HepG2 (cell line): Measurements from ENCODE around the gene FBXL7. TPM values are rescaled to one million over a fixed set of nuclear protein-coding genes. Genes with fewer than 3 reads are reported as not detected.

Experiments used
- ATAC-seq: fragments of 200-7000 bp; cut with Tn5 transposase; 3 replicates; pipeline ENCODE4 v1.9.1; 2020; ENCODE audit warnings: mild to moderate bottlenecking, moderate library complexity
- BruUV-seq: library from RNA; stranded (reverse); fragments of 400-500 nt; replicated peaks from 2 replicates; lab custom pipeline; 2021; lab: Mats Ljungman, UMichigan
- CTCF ChIA-PET: fragments of 300-600 bp; formaldehyde crosslinking; extraction: SDS; loops from one replicate; lab custom pipeline; 2021; ENCODE audit warnings: low total read pairs, inconsistent platforms, low intra/inter-chr PET ratio; lab: Yijun Ruan, JAX
- POLR2A ChIA-PET: fragments of 350-600 bp; sonication (Branson Sonifier 250); formaldehyde crosslinking; loops from one replicate; lab custom pipeline; 2020; ENCODE audit warnings: antibody characterized with exemption, inconsistent platforms; lab: Yijun Ruan, JAX
- DNase-seq: peaks from one replicate; pipeline ENCODE4 v3.0.0-alpha.2; 2015; ENCODE audit warnings: low spot score
- FAIRE-seq: peaks from 3 replicates; lab custom pipeline; 2011; peaks lifted over from hg19 to GRCh38; lab: Jason Lieb, UNC
- H2AFZ ChIP-seq: one replicate; pipeline ENCODE4 v1.6.1; 2011; ENCODE audit warnings: low read length, inconsistent platforms
- H3K27ac ChIP-seq: fragments of 300-600 bp; 3 replicates; pipeline ENCODE4 v1.8.0; 2011; ENCODE audit warnings: mixed run types, mild to moderate bottlenecking, mixed read lengths, low read length, inconsistent platforms; ENCODE audit not compliant: insufficient read depth; ENCODE audit errors: extremely low read length
- H3K27me3 ChIP-seq, 2 experiments: fragments of 200-600 bp in 1 of 2; 2 replicates in 1 of 2; 3 replicates in 1 of 2; pipeline versions ENCODE4 v1.6.0 to v1.8.0; 2011; ENCODE audit warnings: low read length in 2 of 2, mild to moderate bottlenecking in 2 of 2, moderate library complexity in 2 of 2, inconsistent platforms in 1 of 2; ENCODE audit not compliant: insufficient read depth in 2 of 2, control insufficient read depth in 1 of 2
- H3K36me3 ChIP-seq, 2 experiments: fragments of 200-600 bp in 1 of 2; replicated peaks in 1 of 2; 2 replicates in 1 of 2; 3 replicates in 1 of 2; pipeline versions ENCODE4 v1.5.1 to v1.8.0; 2011; ENCODE audit warnings: low read length in 2 of 2, inconsistent platforms in 1 of 2; ENCODE audit not compliant: insufficient read depth in 2 of 2, control insufficient read depth in 1 of 2
- H3K4me1 ChIP-seq: 2 replicates; pipeline ENCODE4 v1.5.1; 2012; ENCODE audit warnings: low read length, inconsistent platforms; ENCODE audit not compliant: insufficient read depth
- H3K4me2 ChIP-seq: 2 replicates; pipeline ENCODE4 v1.6.0; 2011; ENCODE audit warnings: low read depth, low read length, inconsistent platforms
- H3K4me3 ChIP-seq, 3 experiments: fragments of 200-600 bp in 1 of 3; sonication (generic), shearing (Covaris generic) in 1 of 3; replicated peaks in 1 of 3; 2 replicates each; pipeline ENCODE4 v1.5.1; 2011 to 2016; ENCODE audit warnings: low read length in 3 of 3, inconsistent platforms in 2 of 3, low read depth in 2 of 3, mild to moderate bottlenecking in 2 of 3, control low read depth in 1 of 3, mixed read lengths in 1 of 3; ENCODE audit not compliant: insufficient read depth in 1 of 3
- H3K79me2 ChIP-seq: one replicate; pipeline ENCODE4 v1.6.1; 2011; ENCODE audit warnings: low read length, inconsistent platforms; ENCODE audit not compliant: insufficient read depth
- H3K9ac ChIP-seq: 2 replicates; pipeline ENCODE4 v1.6.0; 2011; ENCODE audit warnings: mild to moderate bottlenecking, low read depth, low read length, inconsistent platforms; ENCODE audit not compliant: insufficient read depth
- H3K9me3 ChIP-seq: 2 replicates; pipeline ENCODE4 v1.5.1; 2012; ENCODE audit warnings: mild to moderate bottlenecking, low read length
- H4K20me1 ChIP-seq: 2 replicates; pipeline ENCODE4 v1.6.0; 2011; ENCODE audit warnings: inconsistent platforms, mild to moderate bottlenecking, low read length, moderate library complexity; ENCODE audit not compliant: insufficient read depth
- FIP1L1 ChIP-seq: fragments of 200-400 bp; formaldehyde crosslinking; IDR thresholded peaks from 2 replicates; pipeline ENCODE4 v1.6.1; 2018; ENCODE audit warnings: low read depth, mild to moderate bottlenecking, low read length, moderate library complexity, borderline replicate concordance; ENCODE audit not compliant: insufficient read depth
- MED13 ChIP-seq: sonication (generic); formaldehyde crosslinking; IDR thresholded peaks from 2 replicates; pipeline ENCODE4 v1.5.0; 2020; ENCODE audit warnings: missing genetic modification reagents
- XRCC5 ChIP-seq: fragments of 200-400 bp; formaldehyde crosslinking; optimal IDR thresholded peaks from 2 replicates; pipeline ENCODE3; 2017; ENCODE audit warnings: mild to moderate bottlenecking, low read length
- WGBS: methylation state at CpG from one replicate; pipeline ENCODE4 v1.1.6; 2017; ENCODE audit warnings: low lambda C conversion rate; 5-methylcytosine and 5-hydroxymethylcytosine counted together
- in situ Hi-C: cut with HindIII; loops from 2 replicates; pipeline ENCODE4 v1.10.0; 2017; ENCODE audit warnings: low pct_unique_long_range_greater_than_20kb; ENCODE audit not compliant: extremely low pct_ligation_motif_present
- intact Hi-C: fragments of 100-400 bp; cut with micrococcal nuclease; formaldehyde crosslinking; loops from one replicate; pipeline ENCODE4 v1.10.0; 2022; ENCODE audit not compliant: unreplicated experiment
- polyA plus RNA-seq, 8 experiments: library from polyadenylated mRNA; depleted of rRNA in 3 of 8; stranded (reverse) in 7 of 8; unstranded in 1 of 8; fragments of >200 nt; fragmentation: Illumina TruSeq in 4 of 8; extraction: Trizol in 4 of 8; gene quantifications; 2 replicates each; pipeline versions ENCODE4 v1.2.1 to v1.2.3, GENCODE V29; 2011 to 2016; ENCODE audit warnings: low read depth in 4 of 8, missing spikeins in 1 of 8, mixed read lengths in 1 of 8; ENCODE audit not compliant: insufficient read depth in 1 of 8
- total RNA-seq, 5 experiments: library from RNA; depleted of rRNA; stranded (reverse); fragments of >200 nt; fragmentation: Illumina TruSeq; extraction: Trizol; gene quantifications; 2 replicates each; pipeline ENCODE4 v1.2.3, GENCODE V29; 2016; ENCODE audit warnings: low read depth in 1 of 5
- TF ChIP-seq, protein P1 (sequence below): sonication (generic); formaldehyde crosslinking; IDR thresholded peaks from 2 replicates; pipeline ENCODE4 v1.8.1; 2023; ENCODE audit warnings: missing genetic modification reagents, inconsistent platforms, borderline replicate concordance
- TF ChIP-seq, protein P2 (sequence below): sonication (generic); formaldehyde crosslinking; IDR thresholded peaks from 2 replicates; pipeline ENCODE4 v1.8.0; 2022; ENCODE audit warnings: low read depth, missing genetic modification reagents

FBXL7 gene
- total and polyA plus RNA-seq, 2 of the 13 experiments (the other 11 are each of a cell fraction or from before 2014, with no cell fraction given) = 0.07 TPM; not detected in 1

DNA sequence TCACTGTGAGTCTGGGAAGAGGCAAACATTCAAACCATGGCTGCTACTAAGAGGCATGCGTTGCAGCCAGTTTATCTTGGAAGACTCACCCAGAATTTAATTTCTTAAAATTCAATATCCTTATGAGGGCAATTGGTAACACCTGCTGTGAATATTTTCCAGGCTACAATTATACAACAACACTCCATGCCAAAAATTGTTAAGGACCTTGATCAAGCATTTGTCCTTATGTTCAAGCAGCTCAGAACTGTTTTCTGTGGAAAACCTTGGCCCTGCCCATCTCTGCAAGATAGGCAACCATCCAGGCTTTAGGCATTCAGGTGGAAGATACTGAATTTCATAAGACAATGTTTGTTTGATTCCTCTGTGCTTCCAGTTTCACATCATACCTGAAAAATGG, 327.8 kb downstream of the FBXL7 start:
- Histone ChIP-seq H3K36me3 (no peaks in the 10 kb centered on the region), H3K9me3 (no peaks in the 10 kb centered on the region), H2AFZ (no peak overlapping the region), H3K27ac (no peak overlapping the region), H3K9ac (no peak overlapping the region), H3K79me2 (no peaks in the 10 kb centered on the region), H3K27me3 (no peaks in the 10 kb centered on the region; a peak in 2 of 5 replicates), H3K4me1 (no peaks in the 10 kb centered on the region), H4K20me1 (no peaks in the 10 kb centered on the region), H3K4me2 (no peak overlapping the region), H3K4me3 (no peak overlapping the region)
- no peak for DNase-seq
- no peak for FAIRE-seq
- POLR2A ChIA-PET = no interaction called here
- WGBS = 9% methylated on average over 1 of the region's 1 CpG
- intact Hi-C loops = no loop called here
- no peak for ATAC-seq
- TF ChIP-seq FIP1L1 = no peak
- TF ChIP-seq, protein P1, sequence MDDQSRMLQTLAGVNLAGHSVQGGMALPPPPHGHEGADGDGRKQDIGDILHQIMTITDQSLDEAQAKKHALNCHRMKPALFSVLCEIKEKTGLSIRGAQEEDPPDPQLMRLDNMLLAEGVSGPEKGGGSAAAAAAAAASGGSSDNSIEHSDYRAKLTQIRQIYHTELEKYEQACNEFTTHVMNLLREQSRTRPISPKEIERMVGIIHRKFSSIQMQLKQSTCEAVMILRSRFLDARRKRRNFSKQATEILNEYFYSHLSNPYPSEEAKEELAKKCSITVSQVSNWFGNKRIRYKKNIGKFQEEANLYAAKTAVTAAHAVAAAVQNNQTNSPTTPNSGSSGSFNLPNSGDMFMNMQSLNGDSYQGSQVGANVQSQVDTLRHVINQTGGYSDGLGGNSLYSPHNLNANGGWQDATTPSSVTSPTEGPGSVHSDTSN (CRISPR knock-in tag) = no peak
- in situ Hi-C loops = no loop called here
- no TSS peak for BruUV-seq
- CTCF ChIA-PET = no interaction called here

DNA sequence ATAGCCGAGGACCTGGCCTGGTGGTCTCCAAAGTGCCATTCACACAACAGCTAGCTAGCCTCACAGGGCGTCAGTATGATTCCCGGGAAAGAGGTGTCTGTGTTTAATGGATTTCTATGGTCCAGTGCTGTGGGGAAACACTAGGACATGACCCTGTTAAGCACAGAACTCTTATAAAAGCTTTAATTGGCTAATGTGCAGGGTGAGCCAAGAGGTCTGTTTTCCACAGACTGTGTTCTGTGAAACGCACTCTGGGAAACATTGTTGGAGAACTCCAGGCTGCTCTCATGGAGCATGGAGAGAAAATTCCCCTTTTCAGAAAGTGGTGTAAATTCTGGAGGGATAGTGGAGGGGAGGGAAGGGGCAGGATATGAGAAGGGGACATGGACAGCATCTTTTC, 331.4 kb downstream of the FBXL7 start:
- no peak for TF ChIP-seq MED13
- TF ChIP-seq XRCC5 = no peak
- TF ChIP-seq, protein P2, sequence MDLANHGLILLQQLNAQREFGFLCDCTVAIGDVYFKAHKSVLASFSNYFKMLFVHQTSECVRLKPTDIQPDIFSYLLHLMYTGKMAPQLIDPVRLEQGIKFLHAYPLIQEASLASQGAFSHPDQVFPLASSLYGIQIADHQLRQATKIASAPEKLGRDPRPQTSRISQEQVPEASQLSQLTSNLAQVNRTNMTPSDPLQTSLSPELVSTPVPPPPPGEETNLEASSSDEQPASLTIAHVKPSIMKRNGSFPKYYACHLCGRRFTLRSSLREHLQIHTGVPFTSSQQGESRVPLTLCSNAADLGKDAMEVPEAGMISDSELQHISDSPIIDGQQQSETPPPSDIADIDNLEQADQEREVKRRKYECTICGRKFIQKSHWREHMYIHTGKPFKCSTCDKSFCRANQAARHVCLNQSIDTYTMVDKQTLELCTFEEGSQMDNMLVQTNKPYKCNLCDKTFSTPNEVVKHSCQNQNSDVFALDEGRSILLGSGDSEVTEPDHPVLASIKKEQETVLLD (CRISPR knock-in tag) = no peak
- H2AFZ ChIP-seq = no peak overlapping the region
- intact Hi-C loops = no loop called here
- FAIRE-seq (no peak), ATAC-seq (no peak), DNase-seq (no peak)
- H3K4me3 ChIP-seq = no peak overlapping the region
- H4K20me1 ChIP-seq = no peaks in the 10 kb centered on the region
- H3K4me1 ChIP-seq = no peaks in the 10 kb centered on the region
- CTCF ChIA-PET = no interaction called here
- WGBS = 0% methylated on average over 3 of the region's 4 CpGs
- no peak overlapping the region for H3K9ac ChIP-seq
- no peak overlapping the region for H3K4me2 ChIP-seq
- POLR2A ChIA-PET = no interaction called here
- H3K79me2 ChIP-seq = no peaks in the 10 kb centered on the region
- H3K27ac ChIP-seq = no peak overlapping the region
- no peaks in the 10 kb centered on the region; a peak in 2 of 5 replicates for H3K27me3 ChIP-seq
- in situ Hi-C loops = no loop called here
- BruUV-seq = no TSS peak
- H3K9me3 ChIP-seq = no peaks in the 10 kb centered on the region
- H3K36me3 ChIP-seq = no peaks in the 10 kb centered on the region
